GM21390 (cell line): ENCODE measurements around the gene CTIF.

Experiments
- ATAC-seq: cut with Tn5 transposase; IDR thresholded peaks from one replicate; pipeline ENCODE4 v1.9.1; 2021; ENCODE audit not compliant: unreplicated experiment

Gene CTIF

GRCh38 chr18:48662011-48662661 is 123.3 kb downstream of the CTIF start:
- no peak for ATAC-seq

- no peak for ATAC-seq
These were observed 124.5 kb downstream of the CTIF start for GRCh38 chr18:48663096-48663930.

DNA sequence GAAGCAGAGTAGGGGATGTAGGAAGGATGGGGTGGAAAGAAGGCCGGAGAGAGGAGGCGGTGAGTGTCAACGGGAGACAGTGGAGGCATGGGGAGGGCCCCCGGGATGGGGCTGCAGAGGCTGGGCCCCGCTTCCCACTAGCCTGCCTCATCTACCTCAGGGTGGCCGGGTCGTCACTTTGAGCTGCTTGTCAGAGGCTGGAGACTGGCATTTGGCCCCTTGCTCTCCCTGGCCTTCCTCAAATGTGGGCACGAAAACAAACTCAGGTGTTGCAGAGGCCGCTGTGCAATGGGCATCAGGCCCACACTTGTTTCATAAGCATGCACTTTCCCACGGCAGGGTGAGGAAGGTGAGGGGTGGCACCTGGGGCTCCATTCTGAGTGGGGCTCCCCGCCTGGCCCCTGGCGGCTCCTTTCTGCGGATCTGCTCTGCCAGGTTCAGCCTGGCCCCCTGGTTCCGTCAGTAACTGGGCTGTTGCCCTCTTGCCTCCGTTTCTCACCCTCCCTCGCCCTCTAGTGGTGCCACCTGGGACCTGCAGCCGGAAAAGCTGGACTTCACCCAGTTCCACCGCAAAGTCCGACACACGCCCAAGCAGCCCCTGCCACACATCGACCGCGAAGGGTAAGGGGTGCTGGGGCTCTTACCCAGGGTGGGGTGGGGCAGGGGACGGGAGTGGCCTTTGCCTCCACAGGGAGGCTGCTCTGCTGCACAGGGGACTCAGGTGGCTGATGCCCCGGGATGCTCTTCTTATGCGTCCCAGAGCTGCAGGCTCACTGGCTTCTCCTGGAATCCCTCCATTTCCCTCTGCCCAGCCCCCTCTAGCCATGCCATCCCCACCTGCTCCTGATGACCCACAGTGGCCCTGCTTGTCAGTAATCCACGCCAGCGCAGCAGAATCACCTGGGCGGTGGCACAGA is 125.4 kb downstream of the CTIF start:
- no peak for ATAC-seq

GRCh38 chr18:48665654-48666053 is 126.8 kb downstream of the CTIF start:
- no peak for ATAC-seq

DNA sequence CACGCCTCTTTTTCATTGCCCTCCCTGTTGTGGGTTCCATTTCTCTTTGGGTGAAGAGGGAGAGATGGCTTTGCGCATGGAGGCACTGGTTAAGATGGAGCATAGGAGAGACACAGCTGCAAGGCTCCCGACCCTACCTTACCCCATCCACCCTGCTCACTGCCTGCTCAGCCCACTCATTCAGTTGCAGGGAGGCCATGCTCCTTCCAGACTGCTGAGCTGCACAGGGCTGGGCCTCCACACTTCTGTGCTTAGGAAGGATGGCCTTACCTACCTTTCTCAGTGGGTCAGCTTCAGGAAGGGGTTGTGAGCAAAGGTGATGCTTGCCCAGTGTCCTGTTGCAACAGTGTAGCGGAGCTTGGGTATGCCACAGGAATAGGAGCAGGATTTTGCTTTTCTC is 127.8 kb downstream of the CTIF start:
- ATAC-seq: no peak

DNA sequence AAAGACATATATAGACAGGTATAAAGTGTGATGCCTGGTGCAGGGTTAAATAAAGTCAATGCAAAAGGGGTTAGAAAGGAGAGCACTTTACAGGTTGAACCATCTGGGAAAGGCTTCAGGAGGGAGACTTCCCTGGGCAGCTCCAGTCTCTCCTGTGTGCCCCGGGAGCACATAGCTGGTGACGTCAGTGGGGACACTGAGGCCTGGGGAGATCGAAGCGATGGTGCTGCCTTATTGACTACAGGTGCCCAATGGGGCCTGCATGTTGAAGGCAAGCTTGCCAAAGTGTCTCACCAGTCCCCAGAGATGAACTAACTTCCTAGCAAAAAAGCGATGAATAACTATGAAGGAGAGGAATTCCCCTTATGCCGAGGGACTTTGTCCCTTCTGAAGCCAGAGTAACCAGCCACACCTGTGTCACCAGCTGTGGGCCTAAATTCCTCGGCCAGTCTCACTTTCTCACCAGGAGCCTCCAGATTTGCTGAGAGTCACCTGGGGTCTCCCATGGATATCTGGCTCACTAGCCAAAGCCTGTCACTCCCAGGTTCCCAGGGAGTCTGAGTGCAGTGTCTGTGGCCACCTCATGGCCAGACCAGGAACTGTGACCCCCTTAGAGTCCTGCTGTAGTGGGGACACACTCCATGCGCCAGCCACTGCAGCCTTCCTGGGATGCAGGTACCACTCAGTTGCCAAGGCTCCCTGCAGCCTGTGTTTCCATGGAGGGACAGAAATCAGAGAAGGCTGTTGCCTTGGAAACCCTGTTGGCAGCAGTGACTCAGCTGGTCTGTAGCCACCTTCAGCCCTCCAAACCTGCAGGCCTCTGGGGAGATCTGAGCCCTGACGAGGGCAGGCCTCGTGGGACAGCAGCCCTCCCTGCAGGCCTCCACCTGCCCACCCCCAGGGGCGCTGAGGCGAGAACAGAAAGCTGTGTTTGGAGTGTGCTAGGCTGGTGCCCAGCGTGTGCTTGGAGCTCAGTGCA is 128.7 kb downstream of the CTIF start:
- no peak for ATAC-seq

GRCh38 chr18:48668466-48669179 is 129.8 kb downstream of the CTIF start:
- no peak for ATAC-seq

- ATAC-seq: no peak
These were observed 130.4 kb downstream of the CTIF start for GRCh38 chr18:48669180-48669675.

GRCh38 chr18:48669991-48670750 is 131.3 kb downstream of the CTIF start:
- ATAC-seq: no peak

GRCh38 chr18:48670751-48671560 is 132.1 kb downstream of the CTIF start:
- no peak for ATAC-seq

DNA sequence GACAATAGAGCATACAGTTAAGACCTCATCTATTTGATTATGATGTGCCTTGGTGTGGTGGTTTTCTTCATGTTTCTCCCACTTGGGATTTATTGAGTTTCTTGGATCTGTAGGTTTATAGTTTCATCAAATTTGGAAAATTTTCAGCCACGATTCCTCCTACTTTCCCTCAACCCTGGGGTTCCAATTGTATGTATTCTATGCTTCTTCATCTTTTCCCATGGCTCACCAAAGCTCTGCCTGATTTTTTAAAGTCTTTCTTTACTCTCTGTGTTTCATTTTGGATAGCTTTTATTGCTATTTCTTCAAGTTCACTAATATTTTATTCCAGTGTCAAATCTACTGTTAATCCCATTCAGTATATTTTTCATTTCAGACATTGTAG is 132.7 kb downstream of the CTIF start:
- ATAC-seq: no peak

DNA sequence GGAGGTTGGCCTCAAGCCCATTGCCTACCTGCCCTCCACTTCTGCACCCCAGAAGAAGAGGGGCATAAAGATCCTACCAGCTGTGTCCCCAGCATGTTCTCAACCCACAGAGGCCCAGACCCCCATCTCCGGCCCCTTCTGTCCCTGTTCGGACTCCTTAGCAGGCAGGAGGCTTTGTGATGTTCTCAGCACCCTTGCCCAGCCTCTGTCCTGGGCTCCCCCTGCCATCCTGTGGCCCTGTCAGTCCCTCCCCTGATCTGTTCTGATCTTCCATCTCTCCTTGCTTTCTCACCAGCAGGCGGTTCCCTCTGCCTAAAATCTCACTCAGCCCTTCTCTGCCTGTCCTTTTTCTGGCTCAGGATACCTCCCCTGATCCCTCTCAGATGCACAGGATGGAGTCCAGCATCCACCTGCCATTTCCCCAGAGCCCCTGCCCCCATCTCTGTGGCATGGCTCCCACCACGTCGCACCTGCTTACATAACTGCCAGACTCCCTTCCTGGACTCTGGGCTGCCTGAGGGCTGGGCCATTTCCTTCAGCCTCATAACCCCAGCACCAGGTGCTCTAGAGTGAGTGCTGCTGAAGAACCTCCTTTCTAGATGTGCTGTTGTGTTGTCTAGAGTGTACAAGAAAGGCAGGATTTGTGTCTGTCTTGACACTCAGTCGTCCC is 134.0 kb downstream of the CTIF start:
- ATAC-seq: no peak

GRCh38 chr18:48673456-48673852 is 134.6 kb downstream of the CTIF start:
- no peak for ATAC-seq

DNA sequence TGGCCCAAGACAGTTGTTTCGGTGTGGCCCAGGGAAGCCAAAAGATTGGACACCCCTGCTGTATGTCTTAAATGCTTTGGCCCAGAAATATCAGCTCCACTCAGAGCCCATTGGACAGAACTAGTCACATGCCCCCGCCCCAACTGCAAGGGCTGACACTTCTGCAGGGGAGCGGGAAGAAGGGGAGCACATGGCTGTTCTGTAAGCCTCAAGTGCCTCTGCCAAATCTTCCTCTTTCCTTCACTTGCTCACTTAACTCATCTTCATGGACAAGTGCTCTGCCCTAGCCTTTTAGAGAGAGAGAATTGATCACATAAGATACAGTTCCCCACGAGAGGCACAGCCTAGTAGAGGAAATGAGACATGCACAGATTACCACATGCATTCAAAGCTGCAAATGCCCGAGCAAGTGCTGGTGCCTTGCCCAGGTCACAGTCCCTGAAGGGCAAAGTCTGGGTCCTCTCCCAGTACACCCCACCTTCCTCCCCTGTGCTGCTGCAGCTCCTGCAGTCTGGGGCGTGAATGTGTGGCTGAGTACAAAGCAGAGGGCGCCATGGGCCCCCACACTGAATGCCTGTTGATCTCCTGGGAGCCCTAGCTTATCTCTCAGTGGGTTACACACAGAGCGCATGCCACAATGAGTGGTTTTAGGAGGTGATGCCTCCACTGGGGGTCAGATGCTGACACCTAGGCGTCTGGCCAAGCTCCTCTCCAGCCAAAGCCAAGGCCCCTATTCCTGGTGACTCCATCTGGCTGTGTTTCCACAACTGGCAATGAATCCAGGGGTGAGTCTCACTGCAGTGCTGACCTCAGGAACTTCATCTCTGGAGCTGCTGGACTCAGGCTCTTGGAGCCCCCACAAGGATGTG is 135.3 kb downstream of the CTIF start:
- ATAC-seq: no peak

GRCh38 chr18:48674758-48675351 is 136.0 kb downstream of the CTIF start:
- peak; percentile 8 for ATAC-seq

- peak; percentile 86 for ATAC-seq
These were observed 136.5 kb downstream of the CTIF start for GRCh38 chr18:48675352-48675761.
